T-helper 2 cell (primary cell): ENCODE data around the gene IGLON5.

Source experiments
- DNase-seq, 5 experiments: peaks; one replicate each; pipeline versions ENCODE4 v3.0.0 to v3.0.0-alpha.2; 2012 to 2022

IGLON5 gene

GRCh38 chr19:51339687-51340656 lies 28.5 kb downstream of the IGLON5 start:
- DNase-seq: peak; percentile 72 to 96 (median 86)

- DNase-seq: no peak
Observed at GRCh38 chr19:51341066-51341465, 29.6 kb downstream of the IGLON5 start.

DNA sequence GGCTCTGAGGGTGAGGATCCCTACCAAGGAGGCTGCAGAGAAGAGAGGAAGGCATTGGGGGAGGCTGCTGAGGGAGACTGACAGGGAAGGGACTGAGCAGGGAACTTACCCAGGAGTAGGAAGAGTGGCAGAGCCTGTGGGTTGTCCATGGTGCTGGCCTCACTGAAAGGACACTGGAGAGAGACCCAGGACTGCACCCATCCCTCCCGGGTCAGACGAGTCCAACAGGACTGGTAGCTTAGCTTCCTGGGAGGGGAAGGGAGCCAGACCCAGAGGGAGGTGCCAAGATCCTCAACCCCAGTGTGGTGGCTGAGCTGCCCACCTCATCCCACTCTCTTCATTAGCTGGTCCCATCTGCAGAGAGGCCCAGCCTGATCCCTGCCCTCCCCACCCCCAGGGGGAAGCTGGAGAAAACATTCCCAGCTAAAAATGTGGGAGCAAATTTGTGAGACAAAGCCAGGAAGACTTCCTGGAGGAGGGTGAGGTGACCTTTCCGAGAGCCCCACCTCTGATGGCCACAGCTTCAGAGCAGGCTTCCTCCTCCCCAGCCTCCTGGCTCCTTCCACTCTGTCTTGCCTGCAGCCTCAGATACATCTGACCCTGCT lies 30.6 kb downstream of the IGLON5 start, which contains the start of gene VSIG10L:
Gene VSIG10L (minus strand): TSS at position 164 of the 605 bp plus-strand sequence. CDS start 15 bp downstream, at position 149.
- no peak for DNase-seq

DNA sequence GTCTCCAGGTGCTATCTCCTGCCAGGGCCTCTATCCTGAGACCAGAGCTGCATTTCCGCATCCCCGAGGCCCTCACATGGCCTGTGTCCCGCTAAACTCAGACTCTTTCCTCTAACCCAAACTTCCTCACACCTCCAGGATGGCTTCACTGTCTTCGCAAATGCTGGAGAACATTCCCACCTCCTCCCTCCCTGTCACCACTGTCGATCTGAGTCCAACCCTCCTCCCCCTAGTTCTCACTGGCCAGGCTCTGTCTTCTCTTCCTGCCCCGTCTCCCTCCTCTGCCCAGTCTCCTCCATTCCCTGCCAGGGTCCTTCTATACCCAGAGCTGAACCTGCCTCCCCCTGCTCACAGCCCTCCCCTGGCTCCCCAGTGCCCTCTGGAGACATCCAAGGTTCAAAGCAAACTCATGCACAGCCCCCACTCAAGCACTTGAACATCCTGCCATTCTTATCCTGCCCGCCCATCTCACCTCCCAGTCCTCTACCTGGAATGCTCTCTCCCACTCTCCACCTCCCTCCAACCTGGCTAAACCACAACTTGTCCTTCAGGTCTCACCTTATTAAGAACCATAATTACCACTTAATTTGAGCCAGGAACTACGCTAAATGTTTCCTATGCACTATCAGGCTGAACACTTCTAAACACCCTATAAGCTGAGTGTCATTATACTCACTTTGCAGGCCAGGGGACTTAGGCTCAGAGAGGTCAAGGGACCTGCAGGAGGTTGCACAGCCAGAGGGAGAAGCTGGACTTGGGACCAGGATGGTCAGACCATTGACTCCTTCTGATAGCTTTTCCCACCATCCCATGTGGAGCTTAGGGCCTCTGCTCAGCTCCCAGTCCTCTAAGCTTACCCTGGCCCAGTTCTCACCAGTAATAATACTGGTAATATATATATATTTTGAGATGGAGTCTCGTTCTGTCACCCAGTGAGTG lies 31.5 kb downstream of the IGLON5 start:
- DNase-seq: no peak

DNA sequence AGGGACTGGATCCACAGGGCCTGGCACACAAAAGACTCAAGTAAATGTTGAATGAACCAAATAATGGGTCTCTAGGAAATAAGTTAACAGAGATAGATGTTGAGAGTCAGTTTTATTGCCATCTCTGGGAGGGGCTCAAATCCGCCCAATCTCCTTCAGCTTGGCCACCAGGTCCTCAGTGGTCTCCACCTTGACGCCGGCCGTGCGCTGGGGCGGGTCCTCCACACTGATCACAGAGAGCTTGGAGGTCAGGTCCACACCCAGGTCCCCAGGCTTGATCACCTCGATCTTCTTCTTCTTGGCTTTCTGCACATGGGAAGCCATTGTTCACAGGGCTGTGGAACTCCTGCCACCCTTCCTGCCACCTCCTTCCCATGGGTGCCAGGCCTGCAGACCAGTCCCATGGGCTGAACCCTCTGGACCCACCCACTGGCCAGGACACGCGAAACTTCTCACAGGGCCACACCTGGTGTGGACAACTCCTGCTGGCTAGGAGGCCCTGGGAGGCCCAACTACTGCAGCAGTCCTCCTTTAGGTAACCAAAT lies 33.7 kb downstream of the IGLON5 start:
- no peak for DNase-seq

GRCh38 chr19:51346742-51347141 lies 35.3 kb downstream of the IGLON5 start:
- DNase-seq: no peak

GRCh38 chr19:51347209-51347928 lies 35.9 kb downstream of the IGLON5 start:
- DNase-seq: no peak

DNA sequence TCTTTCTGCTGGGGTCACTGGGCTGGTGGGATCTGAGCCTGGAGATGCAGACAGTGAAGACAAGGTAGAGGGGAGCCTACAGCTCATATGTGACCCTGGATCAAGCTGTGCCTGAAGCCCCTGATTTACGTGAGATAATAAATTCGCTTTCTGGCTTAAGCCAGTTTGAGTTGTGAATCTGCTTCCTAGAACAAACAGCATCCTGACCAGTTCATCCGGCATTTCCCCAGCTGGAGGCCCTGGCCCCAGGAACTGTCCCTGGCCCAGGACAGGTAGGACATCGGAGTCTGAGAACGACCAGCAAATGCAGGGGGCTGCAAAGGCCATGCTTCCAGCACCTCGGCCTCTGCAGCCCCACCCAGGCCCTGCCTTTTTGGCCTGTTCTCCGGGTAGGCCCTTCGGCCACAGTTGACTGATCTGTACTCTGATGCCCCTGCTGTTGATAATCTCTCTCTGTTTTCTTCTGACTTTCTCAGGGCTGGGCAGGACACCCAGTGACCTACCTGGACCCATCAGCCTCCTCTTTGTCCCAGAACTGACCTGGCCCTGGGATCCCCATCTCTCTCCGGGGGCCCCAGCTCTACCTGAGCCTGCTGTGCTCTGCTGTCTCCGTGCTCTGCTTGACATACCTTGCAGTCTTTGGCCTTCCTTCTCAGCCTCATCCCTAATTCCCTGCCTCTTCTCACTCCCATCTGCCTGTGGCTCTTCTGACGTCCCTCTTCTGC lies 40.0 kb downstream of the IGLON5 start:
- no peak for DNase-seq

GRCh38 chr19:51352783-51353360 lies 41.4 kb downstream of the IGLON5 start:
- no peak for DNase-seq

DNA sequence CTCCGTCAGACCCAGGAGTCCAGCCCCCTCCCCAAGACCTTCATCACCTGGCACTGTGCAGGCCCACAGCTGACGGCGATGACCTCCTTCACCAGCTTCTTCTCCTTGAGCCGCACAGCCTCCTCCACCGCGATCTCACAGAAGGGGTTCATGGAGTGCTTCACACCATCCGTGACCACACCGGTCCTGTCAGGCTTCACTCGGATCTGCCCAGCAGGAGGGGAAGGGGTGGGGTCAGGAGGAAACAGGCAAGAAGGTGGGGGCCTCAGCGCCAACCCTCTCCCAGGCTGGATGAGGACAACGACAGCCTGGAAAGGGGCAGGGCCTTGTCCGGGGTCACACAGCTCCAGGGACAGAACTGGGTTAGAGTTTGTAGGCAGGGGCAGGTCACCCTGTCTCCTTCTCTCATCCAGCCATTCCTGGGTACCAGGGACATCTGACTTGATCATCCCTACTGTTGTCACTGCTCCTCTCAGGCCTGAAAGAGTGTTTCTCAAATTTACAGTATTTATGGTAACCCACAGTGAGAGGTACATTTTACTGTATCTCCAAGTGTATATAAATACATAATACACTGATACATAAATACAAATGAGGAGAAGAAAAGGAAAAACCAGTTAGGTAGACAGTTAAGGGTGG lies 42.8 kb downstream of the IGLON5 start:
- DNase-seq: no peak

GRCh38 chr19:51354742-51355148 lies 43.3 kb downstream of the IGLON5 start:
- DNase-seq: peak in 2 of 5 experiments; percentile 60 to 97

- DNase-seq: no peak
Observed at GRCh38 chr19:51356159-51356801, 44.8 kb downstream of the IGLON5 start.

GRCh38 chr19:51357952-51358351 lies 46.5 kb downstream of the IGLON5 start:
- no peak for DNase-seq

DNA sequence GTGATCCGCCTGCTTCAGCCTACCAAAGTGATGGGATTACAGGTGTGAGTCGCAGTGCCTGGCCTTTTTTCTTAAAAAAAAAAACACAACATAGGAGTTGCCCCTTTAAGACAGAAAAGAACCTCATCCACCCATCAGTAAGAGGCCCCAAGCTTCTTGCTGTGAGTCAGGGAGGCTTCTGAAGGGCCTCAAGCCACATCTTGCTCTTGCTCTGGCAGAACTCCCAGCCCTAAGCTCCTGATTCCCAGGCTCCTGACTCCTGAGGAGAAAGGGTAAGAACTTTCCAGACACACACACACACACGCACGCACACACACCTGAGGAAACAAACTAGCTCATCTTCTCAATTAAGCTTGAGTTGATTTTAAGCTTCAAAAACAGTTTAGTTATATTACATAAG lies 47.9 kb downstream of the IGLON5 start:
- DNase-seq: no peak

GRCh38 chr19:51361239-51361638 lies 49.8 kb downstream of the IGLON5 start:
- DNase-seq: no peak

- DNase-seq: peak in 1 of 5 experiments; percentile 21
Observed at GRCh38 chr19:51364200-51365106, 53.0 kb downstream of the IGLON5 start.

DNA sequence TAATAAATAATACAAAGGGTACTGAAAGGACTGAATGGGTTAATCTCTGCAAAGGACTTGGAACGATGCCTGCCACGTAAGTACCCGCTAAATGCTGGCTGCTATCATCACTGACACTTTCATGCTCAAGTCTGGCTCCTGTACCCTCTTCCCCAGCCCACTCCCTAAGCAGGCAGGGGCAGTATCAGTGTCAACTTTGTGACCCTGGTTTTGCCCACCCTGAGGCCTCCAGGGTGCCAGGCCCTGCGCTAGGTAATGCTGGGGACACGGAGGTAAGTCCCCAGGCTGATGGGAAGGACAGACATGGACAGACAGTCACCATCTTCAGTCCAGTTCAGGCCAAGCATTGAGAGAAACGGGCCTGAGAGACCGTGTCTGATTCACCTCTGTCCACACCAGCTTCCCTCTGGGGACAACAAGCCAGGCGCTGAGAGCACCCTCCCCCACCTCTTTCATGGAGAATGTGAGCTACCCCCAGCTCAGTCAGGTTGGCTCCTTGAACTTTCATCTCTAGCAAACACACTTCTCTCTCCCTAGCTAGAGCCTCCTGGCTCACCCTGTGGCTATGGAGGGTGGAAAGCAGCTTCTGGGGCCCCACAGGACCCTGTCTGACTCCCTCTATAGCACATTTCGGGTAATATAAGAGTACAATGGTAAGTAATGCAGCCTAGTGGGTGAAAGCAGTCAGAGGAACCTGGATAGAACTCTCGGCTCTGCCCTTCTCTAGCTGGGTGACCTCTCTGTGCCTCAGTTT lies 53.9 kb downstream of the IGLON5 start:
- peak in 1 of 5 experiments; percentile 48 for DNase-seq

DNA sequence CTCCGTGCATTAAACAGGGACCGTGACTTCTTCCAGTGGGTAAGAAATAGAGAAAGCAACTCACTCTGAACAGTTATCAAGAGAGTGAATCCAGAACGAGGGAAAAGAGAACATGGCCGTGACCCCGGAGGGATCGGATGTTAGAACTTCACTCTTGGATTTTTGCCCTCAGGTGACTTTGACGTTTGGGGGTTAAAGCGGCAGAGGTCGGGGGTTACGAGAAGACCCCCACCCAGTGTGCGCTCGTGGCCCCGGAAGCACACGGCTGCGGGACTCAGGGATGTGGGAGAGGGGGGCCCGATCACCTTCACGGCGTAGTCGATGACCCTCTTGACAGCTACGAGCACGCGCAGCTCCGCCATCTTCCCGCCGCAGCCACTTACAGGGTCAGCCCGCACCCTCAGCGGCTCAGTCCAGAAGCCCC lies 54.5 kb downstream of the IGLON5 start, which contains the start of gene ETFB:
Gene ETFB (minus strand): TSS at position 424 of the 424 bp plus-strand sequence. CDS start 62 bp downstream, at position 362.
- no peak for DNase-seq
